22Rv1 (cell line): ENCODE data around the gene PPM1H.

Source experiments
- H3K27ac ChIP-seq: fragments of 450-650 bp; 2 replicates; pipeline ENCODE4 v1.5.1; 2017
- ZFX ChIP-seq: fragments of 450-650 bp; IDR thresholded peaks from 2 replicates; pipeline ENCODE4 v1.6.1; 2017; ENCODE audit warnings: antibody characterized with exemption, borderline replicate concordance
- TF ChIP-seq, protein P1 (sequence below): fragments of 450-650 bp; IDR thresholded peaks from 2 replicates; pipeline ENCODE4 v1.5.1; 2017; ENCODE audit warnings: mild to moderate bottlenecking

The PPM1H gene

DNA sequence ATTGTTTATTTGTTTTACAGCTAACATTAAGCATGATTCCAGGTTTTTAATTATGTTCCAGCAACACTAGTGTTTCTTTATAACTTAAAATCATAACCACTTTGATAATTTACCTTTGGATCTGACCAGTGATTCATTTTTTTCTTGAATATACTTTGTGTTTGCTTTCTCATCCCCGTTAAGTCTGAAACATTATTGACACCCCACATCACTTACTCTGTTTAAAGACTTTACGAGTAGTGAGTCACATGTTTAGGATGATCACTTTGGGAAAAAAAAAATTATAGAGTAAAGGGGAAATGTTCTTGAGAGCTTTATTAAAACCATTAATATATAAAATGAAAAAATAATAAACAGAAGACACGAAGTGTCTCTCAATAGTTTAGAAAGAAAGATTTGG lies 336.1 kb downstream of the PPM1H start:
- H3K27ac ChIP-seq, result no peak overlapping the region
- TF ChIP-seq ZFX, result no peak
- TF ChIP-seq, protein P1, sequence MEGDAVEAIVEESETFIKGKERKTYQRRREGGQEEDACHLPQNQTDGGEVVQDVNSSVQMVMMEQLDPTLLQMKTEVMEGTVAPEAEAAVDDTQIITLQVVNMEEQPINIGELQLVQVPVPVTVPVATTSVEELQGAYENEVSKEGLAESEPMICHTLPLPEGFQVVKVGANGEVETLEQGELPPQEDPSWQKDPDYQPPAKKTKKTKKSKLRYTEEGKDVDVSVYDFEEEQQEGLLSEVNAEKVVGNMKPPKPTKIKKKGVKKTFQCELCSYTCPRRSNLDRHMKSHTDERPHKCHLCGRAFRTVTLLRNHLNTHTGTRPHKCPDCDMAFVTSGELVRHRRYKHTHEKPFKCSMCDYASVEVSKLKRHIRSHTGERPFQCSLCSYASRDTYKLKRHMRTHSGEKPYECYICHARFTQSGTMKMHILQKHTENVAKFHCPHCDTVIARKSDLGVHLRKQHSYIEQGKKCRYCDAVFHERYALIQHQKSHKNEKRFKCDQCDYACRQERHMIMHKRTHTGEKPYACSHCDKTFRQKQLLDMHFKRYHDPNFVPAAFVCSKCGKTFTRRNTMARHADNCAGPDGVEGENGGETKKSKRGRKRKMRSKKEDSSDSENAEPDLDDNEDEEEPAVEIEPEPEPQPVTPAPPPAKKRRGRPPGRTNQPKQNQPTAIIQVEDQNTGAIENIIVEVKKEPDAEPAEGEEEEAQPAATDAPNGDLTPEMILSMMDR, result no peak

DNA sequence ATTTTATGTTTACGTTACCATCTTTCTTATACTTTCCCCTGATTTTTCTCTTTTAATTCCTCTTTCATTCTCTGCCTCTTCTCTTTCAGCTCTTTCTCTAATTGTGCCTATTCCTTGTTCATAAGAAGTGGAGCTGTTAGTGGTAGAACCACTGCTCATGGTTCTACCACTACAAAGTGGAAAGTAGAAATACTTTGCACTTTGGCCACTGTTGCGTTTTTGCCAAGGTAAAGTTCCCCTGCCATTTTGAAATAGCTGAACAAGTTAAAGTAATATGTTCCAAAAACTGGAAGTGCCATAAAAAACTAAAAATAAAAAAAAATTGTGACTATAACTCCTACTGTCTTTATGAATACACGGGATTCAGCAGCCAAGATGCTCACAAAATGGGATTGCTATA lies 337.7 kb downstream of the PPM1H start:
- H3K27ac ChIP-seq, result no peak overlapping the region
- no peak for TF ChIP-seq ZFX
- TF ChIP-seq, protein P1, result no peak
